H9 (cell line): Measurements from ENCODE around the gene TTC31. TPM values are rescaled to one million over a fixed set of nuclear protein-coding genes. Genes with fewer than 3 reads are reported as not detected.
A peak's percentile ranks its signal among the peaks of the same experiment; 100 is the strongest.

Experiments used
- DNase-seq: peaks from one replicate; pipeline ENCODE4 v3.0.0-alpha.2; 2017
- H2AFZ ChIP-seq: one replicate; pipeline ENCODE4 v1.6.1; 2013; ENCODE audit warnings: mild to moderate bottlenecking, low read length, control low read depth, moderate library complexity
- H2AK5ac ChIP-seq: 2 replicates; pipeline ENCODE4 v1.6.1; 2013; ENCODE audit warnings: low read length, control low read depth, mixed read lengths; ENCODE audit not compliant: insufficient read length
- H2BK120ac ChIP-seq: one replicate; pipeline ENCODE4 v1.6.1; 2013; ENCODE audit warnings: low read depth, mild to moderate bottlenecking, low read length, control low read depth, inconsistent platforms; ENCODE audit not compliant: poor library complexity, severe bottlenecking
- H2BK12ac ChIP-seq: 2 replicates; pipeline ENCODE4 v1.6.1; 2013; ENCODE audit warnings: low read length, control low read depth, mixed read lengths, low read depth; ENCODE audit not compliant: insufficient read length
- H2BK15ac ChIP-seq: 2 replicates; pipeline ENCODE4 v1.6.1; 2013; ENCODE audit warnings: low read depth, low read length, control low read depth
- H2BK20ac ChIP-seq: one replicate; pipeline ENCODE4 v1.6.1; 2013; ENCODE audit warnings: low read depth, mild to moderate bottlenecking, low read length, control low read depth, inconsistent platforms; ENCODE audit not compliant: poor library complexity, severe bottlenecking
- H2BK5ac ChIP-seq: 2 replicates; pipeline ENCODE4 v1.6.1; 2013; ENCODE audit warnings: low read length, control low read depth, mixed read lengths; ENCODE audit not compliant: insufficient read length
- H3K14ac ChIP-seq: 2 replicates; pipeline ENCODE4 v1.6.1; 2013; ENCODE audit warnings: low read length, control low read depth; ENCODE audit not compliant: insufficient read depth
- H3K18ac ChIP-seq: 2 replicates; pipeline ENCODE4 v1.6.1; 2013; ENCODE audit warnings: low read depth, mild to moderate bottlenecking, mixed read lengths, low read length, control low read depth; ENCODE audit not compliant: insufficient read length
- H3K23ac ChIP-seq: 2 replicates; pipeline ENCODE4 v1.6.1; 2013; ENCODE audit warnings: low read length, control low read depth, mixed read lengths, low read depth; ENCODE audit not compliant: insufficient read length
- H3K23me2 ChIP-seq: 2 replicates; pipeline ENCODE4 v1.6.1; 2013; ENCODE audit warnings: low read depth, mild to moderate bottlenecking, mixed read lengths, low read length, control low read depth; ENCODE audit not compliant: insufficient read length, poor library complexity, severe bottlenecking
- H3K27ac ChIP-seq: 2 replicates; pipeline ENCODE4 v1.5.1; 2013; ENCODE audit warnings: low read length, control low read depth, mixed read lengths, low read depth; ENCODE audit not compliant: insufficient read length
- H3K27me3 ChIP-seq: 2 replicates; pipeline ENCODE4 v1.6.1; 2013; ENCODE audit warnings: low read length, control low read depth, inconsistent platforms; ENCODE audit not compliant: insufficient read depth
- H3K4ac ChIP-seq: 2 replicates; pipeline ENCODE4 v1.6.1; 2013; ENCODE audit warnings: low read depth, mild to moderate bottlenecking, control low read depth, inconsistent platforms, low read length, moderate library complexity
- H3K4me1 ChIP-seq: 2 replicates; pipeline ENCODE4 v1.6.1; 2013; ENCODE audit warnings: low read length, control low read depth, inconsistent platforms; ENCODE audit not compliant: insufficient read depth
- H3K4me2 ChIP-seq: 2 replicates; pipeline ENCODE4 v1.6.1; 2013; ENCODE audit warnings: low read length, control low read depth, mixed read lengths; ENCODE audit not compliant: insufficient read length, insufficient read depth
- H3K56ac ChIP-seq: 2 replicates; pipeline ENCODE4 v1.6.1; 2013; ENCODE audit warnings: low read depth, mild to moderate bottlenecking, mixed read lengths, low read length, control low read depth; ENCODE audit not compliant: insufficient read length
- H3K79me1 ChIP-seq: 2 replicates; pipeline ENCODE4 v1.6.1; 2013; ENCODE audit warnings: low read depth, mild to moderate bottlenecking, moderate library complexity, low read length, control low read depth, inconsistent platforms; ENCODE audit not compliant: insufficient read depth, poor library complexity, severe bottlenecking
- H3K79me2 ChIP-seq: 2 replicates; pipeline ENCODE4 v1.6.1; 2013; ENCODE audit warnings: low read length, control low read depth, inconsistent platforms; ENCODE audit not compliant: insufficient read depth
- H3K9ac ChIP-seq: 2 replicates; pipeline ENCODE4 v1.6.1; 2013; ENCODE audit warnings: low read length, control low read depth, mixed read lengths; ENCODE audit not compliant: insufficient read length; ENCODE audit errors: extremely low read depth
- H3K9me3 ChIP-seq: one replicate; pipeline ENCODE4 v1.6.1; 2013; ENCODE audit warnings: low read depth, low read length, inconsistent platforms; ENCODE audit not compliant: control insufficient read depth
- H3T11ph ChIP-seq: one replicate; pipeline ENCODE4 v1.6.1; 2013; ENCODE audit warnings: mild to moderate bottlenecking, low read length, control low read depth, inconsistent platforms
- H4K20me1 ChIP-seq: one replicate; pipeline ENCODE4 v1.6.1; 2013; ENCODE audit not compliant: control insufficient read depth, insufficient read length, insufficient read depth
- H4K5ac ChIP-seq: 2 replicates; pipeline ENCODE4 v1.6.1; 2013; ENCODE audit warnings: low read depth, mild to moderate bottlenecking, mixed read lengths, low read length, control low read depth; ENCODE audit not compliant: insufficient read length
- H4K8ac ChIP-seq: replicated peaks from 2 replicates; pipeline ENCODE4 v1.6.1; 2013; ENCODE audit warnings: low read length, control low read depth, mixed read lengths, low read depth; ENCODE audit not compliant: insufficient read length
- H4K91ac ChIP-seq: 2 replicates; pipeline ENCODE4 v1.6.1; 2013; ENCODE audit warnings: low read depth, mild to moderate bottlenecking, moderate library complexity, mixed read lengths, low read length, control low read depth; ENCODE audit not compliant: insufficient read length
- H3K27ac Mint-ChIP-seq, 3 experiments: 2 replicates in 2 of 3; 3 replicates in 1 of 3; pipeline ENCODE4 v1.8.0; 2020 to 2021; ENCODE audit warnings: mixed read lengths in 3 of 3, mild to moderate bottlenecking in 1 of 3, moderate library complexity in 1 of 3
- H3K27me3 Mint-ChIP-seq: 2 replicates; pipeline ENCODE4 v1.8.0; 2021; ENCODE audit warnings: low read depth, mild to moderate bottlenecking, moderate library complexity, mixed read lengths
- H3K36me3 Mint-ChIP-seq, 3 experiments: 2 replicates in 2 of 3; 3 replicates in 1 of 3; pipeline ENCODE4 v1.8.0; 2020 to 2021; ENCODE audit warnings: low read depth in 3 of 3, mixed read lengths in 3 of 3; ENCODE audit not compliant: insufficient read depth in 1 of 3
- H3K4me1 Mint-ChIP-seq, 2 experiments: 2 replicates each; pipeline ENCODE4 v1.8.0; 2020; ENCODE audit warnings: mixed read lengths in 2 of 2
- H3K4me3 Mint-ChIP-seq, 2 experiments: 2 replicates in 1 of 2; 3 replicates in 1 of 2; pipeline ENCODE4 v1.8.0; 2020 to 2021; ENCODE audit warnings: mild to moderate bottlenecking in 2 of 2, mixed read lengths in 2 of 2, moderate library complexity in 1 of 2
- H3K9me3 Mint-ChIP-seq, 2 experiments: 2 replicates in 1 of 2; 3 replicates in 1 of 2; pipeline ENCODE4 v1.8.0; 2020; ENCODE audit warnings: mild to moderate bottlenecking in 2 of 2, mixed read lengths in 2 of 2, moderate library complexity in 1 of 2
- CTCF ChIP-seq: fragments of 200-600 bp; sonication (generic); conservative IDR thresholded peaks from 3 replicates; pipeline ENCODE4 v1.8.0; 2021; ENCODE audit warnings: antibody characterized with exemption, mild to moderate bottlenecking
- WGBS: extraction: QIAGEN DNeasy Blood & Tissue Kit; methylation state at CpG from one replicate; pipeline ENCODE4 v1.1.7; 2013; ENCODE audit warnings: missing lambda C conversion rate, low lambda C conversion rate, mixed read lengths; ENCODE audit not compliant: insufficient read length; ENCODE audit errors: extremely low coverage; 5-methylcytosine and 5-hydroxymethylcytosine counted together
- total RNA-seq: library from RNA; stranded (reverse); gene quantifications from 2 replicates; pipeline ENCODE4 v1.2.1, GENCODE V29; 2021

TTC31 gene
- total RNA-seq, 1 experiment from 2014 or later: 33.3 TPM

GRCh38 chr2:74535440-74535965 is 52.6 kb downstream of the TTC31 start:
- Histone ChIP-seq H3K9ac (no peak overlapping the region), H3K27ac (no peak overlapping the region), H2BK15ac (no peak overlapping the region), H2AFZ (no peak overlapping the region), H4K91ac (no peak overlapping the region), H3K4me1 (no peaks in the 10 kb centered on the region), H2BK5ac (no peak overlapping the region), H3K4ac (no peak overlapping the region), H3K79me1 (no peaks in the 10 kb centered on the region), H3K23ac (no peak overlapping the region), H4K20me1 (no peaks in the 10 kb centered on the region), H2BK20ac (no peak overlapping the region), H3K79me2 (no peaks in the 10 kb centered on the region), H2BK12ac (no peak overlapping the region), H2BK120ac (no peak overlapping the region), H4K5ac (no peak overlapping the region), H3K56ac (no peak overlapping the region), H3K9me3 (no peaks in the 10 kb centered on the region), H3K4me2 (no peak overlapping the region), H2AK5ac (no peak overlapping the region), H3K27me3 (no peaks in the 10 kb centered on the region), H3K18ac (no peak overlapping the region), H3T11ph (no peak overlapping the region), H3K23me2 (peaks cover 3% of the 10 kb centered on the region), H4K8ac (no peak overlapping the region), H3K14ac (no peak overlapping the region)
- Mint-ChIP-seq H3K27me3 (peaks cover 2% of the 10 kb centered on the region; the same call in 1 of the 2 replicates), H3K36me3 (peaks cover 0 to 34% (median 24%) of the 10 kb centered on the region in 3 experiments; a peak in 6 of 7 replicates), H3K4me3 (no peak overlapping the region; a peak in 1 of 5 replicates), H3K27ac (peak overlapping the region in 1 of 3 experiments; percentile 20; a peak in 1 of 7 replicates), H3K4me1 (peaks cover 11 to 14% of the 10 kb centered on the region in 2 experiments), H3K9me3 (no peaks in the 10 kb centered on the region)
- TF ChIP-seq CTCF: no peak
- DNase-seq: no peak
- WGBS: no CpG with 5 or more reads among the region's 10 CpGs
